PC-9 (cell line): ENCODE measurements around the gene DNMT3A. TPM values are rescaled to one million over a fixed set of nuclear protein-coding genes. Genes with fewer than 3 reads are reported as not detected.
"Not testable (repeated sequence)": the region's sequence is repeated elsewhere in the genome, so short reads cannot be mapped to it uniquely, and the experiment has no call there.

Experiments used
- BruUV-seq: library from RNA; stranded (reverse); fragments of 400-500 nt; replicated peaks from 2 replicates; lab custom pipeline; 2021; lab: Mats Ljungman, UMichigan
- CTCF ChIA-PET: fragments of 300-600 bp; sonication (Branson Sonifier 250); formaldehyde crosslinking; loops from one replicate; lab custom pipeline; 2022; ENCODE audit warnings: antibody characterized with exemption; lab: Charles Lee
- POLR2A ChIA-PET: fragments of 300-600 bp; sonication (Branson Sonifier 250); formaldehyde crosslinking; loops from one replicate; lab custom pipeline; 2022; ENCODE audit warnings: antibody characterized with exemption; ENCODE audit not compliant: unreplicated experiment; lab: Charles Lee
- DNase-seq, 2 experiments: peaks; one replicate each; pipeline versions ENCODE4 v3.0.0 to v3.0.0-alpha.2; 2015 to 2022; ENCODE audit warnings: mixed read lengths in 1 of 2
- H2AFZ ChIP-seq: fragments of 200-600 bp; sonication (generic); 2 replicates; pipeline ENCODE4 v1.8.1; 2017; ENCODE audit warnings: antibody characterized with exemption
- H3F3A ChIP-seq: fragments of 200-600 bp; sonication (generic); 2 replicates; pipeline ENCODE4 v1.8.1; 2017; ENCODE audit warnings: antibody characterized with exemption, mild to moderate bottlenecking, low read depth; ENCODE audit not compliant: insufficient read depth
- H3K27ac ChIP-seq: fragments of 200-600 bp; sonication (generic); 2 replicates; pipeline ENCODE4 v1.6.1; 2016; ENCODE audit warnings: mixed run types
- H3K27me3 ChIP-seq: fragments of 200-600 bp; sonication (generic); 2 replicates; pipeline ENCODE4 v1.6.1; 2016; ENCODE audit warnings: low read depth, mixed run types; ENCODE audit not compliant: insufficient read depth
- H3K36me3 ChIP-seq: fragments of 200-600 bp; sonication (generic); 2 replicates; pipeline ENCODE4 v1.6.1; 2016; ENCODE audit warnings: low read depth, mixed run types
- H3K4me1 ChIP-seq: fragments of 200-600 bp; sonication (generic); replicated peaks from 2 replicates; pipeline ENCODE4 v1.6.1; 2016; ENCODE audit warnings: mixed run types; ENCODE audit not compliant: insufficient read depth
- H3K4me2 ChIP-seq: fragments of 200-600 bp; sonication (generic); 2 replicates; pipeline ENCODE4 v1.6.1; 2017; ENCODE audit warnings: mixed run types
- H3K4me3 ChIP-seq: fragments of 200-600 bp; sonication (generic); 2 replicates; pipeline ENCODE4 v1.6.1; 2016; ENCODE audit warnings: mixed run types
- H3K79me2 ChIP-seq: fragments of 200-600 bp; sonication (generic); 2 replicates; pipeline ENCODE4 v1.6.1; 2017; ENCODE audit warnings: low read depth, mixed run types
- H3K9me2 ChIP-seq: fragments of 200-600 bp; sonication (generic); 2 replicates; pipeline ENCODE4 v1.8.1; 2017; ENCODE audit warnings: mild to moderate bottlenecking; ENCODE audit not compliant: insufficient read depth
- H3K9me3 ChIP-seq: fragments of 200-600 bp; sonication (generic); 2 replicates; pipeline ENCODE4 v1.8.1; 2016; ENCODE audit warnings: low read depth; ENCODE audit not compliant: insufficient read depth
- H4K20me1 ChIP-seq: fragments of 200-600 bp; sonication (generic); 2 replicates; pipeline ENCODE4 v1.8.1; 2017; ENCODE audit not compliant: insufficient read depth
- CTCF ChIP-seq: fragments of 200-600 bp; sonication (generic); conservative IDR thresholded peaks from 2 replicates; pipeline ENCODE4 v1.6.1; 2017; ENCODE audit warnings: mixed run types, antibody characterized with exemption, mild to moderate bottlenecking, moderate library complexity
- EZH2 ChIP-seq: fragments of 200-600 bp; sonication (generic); IDR thresholded peaks from 2 replicates; pipeline ENCODE4 v1.8.0; 2017; ENCODE audit warnings: antibody characterized with exemption, low read depth
- intact Hi-C: fragments of 100-400 bp; cut with micrococcal nuclease; formaldehyde crosslinking; loops from one replicate; pipeline ENCODE4 v1.10.0; 2022; ENCODE audit not compliant: unreplicated experiment
- total RNA-seq: library from RNA; stranded (reverse); gene quantifications from 2 replicates; pipeline ENCODE4 v1.2.3, GENCODE V29; 2021

Gene DNMT3A
- total RNA-seq, 1 experiment from 2014 or later: 38.9 TPM

GRCh38 chr2:25215232-25215631 is 126.5 kb downstream of the DNMT3A start:
- BruUV-seq: no TSS peak
- no peaks in the 10 kb centered on the region for H3K79me2 ChIP-seq
- no peaks in the 10 kb centered on the region for H4K20me1 ChIP-seq
- H3K4me2 ChIP-seq: no peak overlapping the region
- TF ChIP-seq CTCF: no peak
- no peak for TF ChIP-seq EZH2
- no peaks in the 10 kb centered on the region for H3K27me3 ChIP-seq
- H3K27ac ChIP-seq: no peak overlapping the region
- CTCF ChIA-PET: no interaction called here
- H3F3A ChIP-seq: no peaks in the 10 kb centered on the region
- no peak overlapping the region for H2AFZ ChIP-seq
- POLR2A ChIA-PET: no interaction called here
- no peak for DNase-seq
- intact Hi-C loops: no loop called here
- H3K9me2 ChIP-seq: no peaks in the 10 kb centered on the region
- peaks cover 8% of the 10 kb centered on the region; the same call in 1 of the 2 replicates for H3K4me1 ChIP-seq
- no peaks in the 10 kb centered on the region for H3K36me3 ChIP-seq
- no peak overlapping the region for H3K4me3 ChIP-seq
- H3K9me3 ChIP-seq: no peaks in the 10 kb centered on the region

GRCh38 chr2:25213229-25213628 is 128.5 kb downstream of the DNMT3A start:
- no peak overlapping the region for H3K27ac ChIP-seq
- H3K36me3 ChIP-seq: no peaks in the 10 kb centered on the region
- H2AFZ ChIP-seq: no peak overlapping the region
- no peak overlapping the region for H3K4me3 ChIP-seq
- H3F3A ChIP-seq: no peaks in the 10 kb centered on the region
- TF ChIP-seq CTCF (no peak), EZH2 (no peak)
- intact Hi-C loops: no loop called here
- H3K9me2 ChIP-seq: no peaks in the 10 kb centered on the region
- no peak for DNase-seq
- H3K27me3 ChIP-seq: no peaks in the 10 kb centered on the region
- no peaks in the 10 kb centered on the region for H4K20me1 ChIP-seq
- no peak overlapping the region for H3K4me2 ChIP-seq
- no peaks in the 10 kb centered on the region for H3K4me1 ChIP-seq
- no peaks in the 10 kb centered on the region for H3K79me2 ChIP-seq
- no TSS peak for BruUV-seq
- no peaks in the 10 kb centered on the region for H3K9me3 ChIP-seq
- ChIA-PET POLR2A (interaction anchor here (0.5 kb wide), 1 partner anchor 623 kb away, joined by 10 read pairs; no protein-coding TSS in a partner anchor), CTCF (no interaction called here)

- POLR2A ChIA-PET: interaction anchor here (0.6 kb wide), 1 partner anchor 1386 kb away, joined by 4 read pairs; no protein-coding TSS in a partner anchor
- CTCF ChIA-PET, BruUV-seq, H3K4me3 ChIP-seq, H3K27me3 ChIP-seq, H3K9me3 ChIP-seq, intact Hi-C loops, H4K20me1 ChIP-seq, H2AFZ ChIP-seq, H3K36me3 ChIP-seq, H3F3A ChIP-seq, H3K4me2 ChIP-seq, H3K27ac ChIP-seq, H3K9me2 ChIP-seq, H3K4me1 ChIP-seq, H3K79me2 ChIP-seq, DNase-seq: not testable (repeated sequence)
These were observed 130.8 kb downstream of the DNMT3A start for GRCh38 chr2:25210923-25211322.

GRCh38 chr2:25207078-25207545 is 134.6 kb downstream of the DNMT3A start:
- TF ChIP-seq CTCF (no peak), EZH2 (no peak)

More at GRCh38 chr2:25207078-25207545, 134.6 kb downstream of the DNMT3A start:
- Histone ChIP-seq H4K20me1 (no peaks in the 10 kb centered on the region), H3K79me2 (no peaks in the 10 kb centered on the region), H2AFZ (no peak overlapping the region), H3K4me1 (no peaks in the 10 kb centered on the region), H3K36me3 (no peaks in the 10 kb centered on the region), H3K9me2 (no peaks in the 10 kb centered on the region), H3K9me3 (no peaks in the 10 kb centered on the region), H3K27me3 (no peaks in the 10 kb centered on the region), H3K4me2 (no peak overlapping the region), H3K27ac (no peak overlapping the region), H3K4me3 (no peak overlapping the region), H3F3A (no peaks in the 10 kb centered on the region)
- intact Hi-C loops: no loop called here
- BruUV-seq: no TSS peak
- no peak for DNase-seq
- ChIA-PET POLR2A (no interaction called here), CTCF (no interaction called here)
